GM12872 (cell line): ENCODE results near the gene PRLHR.

Experiments used
- CTCF ChIP-seq: IDR thresholded peaks from 3 replicates; pipeline ENCODE4 v1.5.1; 2011; ENCODE audit warnings: low read depth, mild to moderate bottlenecking, low read length, moderate library complexity; ENCODE audit not compliant: insufficient read depth

The PRLHR gene

DNA sequence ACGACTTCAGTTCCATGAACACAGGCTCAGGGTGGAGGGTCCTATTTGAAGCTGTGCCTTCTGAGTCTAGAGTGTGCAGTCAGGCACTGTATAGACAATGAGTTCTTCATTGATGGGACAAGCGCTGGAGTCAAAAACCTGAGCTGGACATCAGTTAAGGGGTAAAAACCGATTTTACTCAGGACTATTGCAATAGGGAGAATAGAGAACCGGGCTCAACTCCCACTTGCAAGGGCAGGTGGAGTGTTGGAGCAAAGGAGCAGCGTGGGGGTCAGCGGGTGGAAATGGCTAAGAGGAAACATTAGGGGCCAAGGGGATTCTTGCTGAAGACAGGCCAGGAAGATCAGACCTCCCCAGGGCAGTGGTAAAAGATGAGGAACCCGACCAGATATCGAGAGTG is 28.5 kb downstream of the PRLHR start:
- no peak for TF ChIP-seq CTCF

GRCh38 chr10:118565301-118566075 is 30.0 kb downstream of the PRLHR start:
- no peak for TF ChIP-seq CTCF

DNA sequence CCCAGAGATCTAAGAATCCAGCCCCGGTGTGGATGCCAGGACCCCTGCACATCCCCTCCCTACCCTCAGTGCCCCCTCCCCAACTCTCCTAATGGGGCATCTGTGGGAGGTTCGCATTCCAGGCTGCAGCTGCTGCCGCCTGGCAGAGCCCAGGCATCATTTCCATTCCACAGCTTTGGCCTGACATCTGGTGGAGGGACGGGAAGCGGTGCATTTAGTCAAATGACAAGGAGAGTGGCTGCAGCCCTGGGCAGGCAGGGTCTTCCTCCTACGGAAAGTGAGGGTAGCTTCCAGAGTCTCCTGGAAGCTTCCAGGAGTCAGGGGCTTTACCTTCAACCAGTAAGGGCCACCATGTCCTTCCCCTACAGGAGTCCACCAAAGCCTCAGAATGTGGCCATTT is 30.8 kb downstream of the PRLHR start:
- no peak for TF ChIP-seq CTCF

DNA sequence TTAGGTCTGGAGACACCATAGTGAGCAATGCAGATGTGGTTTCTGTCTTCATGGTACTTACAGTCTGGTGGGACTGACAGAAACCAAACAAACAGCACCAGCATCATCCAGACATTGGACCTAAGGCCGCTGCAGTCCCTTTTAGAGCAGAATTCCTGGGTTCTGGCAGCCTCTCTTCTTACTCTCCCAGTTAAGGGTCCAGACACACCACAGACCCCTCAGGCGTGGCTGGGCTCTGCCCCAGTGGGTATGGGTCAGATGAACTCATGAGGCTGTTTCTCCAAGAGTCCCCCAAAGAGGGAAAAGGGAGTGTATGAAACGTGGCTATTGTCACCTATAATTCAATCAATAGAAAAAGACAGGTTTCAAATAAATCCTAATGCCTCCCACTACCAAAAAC is 31.3 kb downstream of the PRLHR start:
- TF ChIP-seq CTCF: no peak

- no peak for TF ChIP-seq CTCF
Measured at GRCh38 chr10:118563373-118563890, 32.0 kb downstream of the PRLHR start.

DNA sequence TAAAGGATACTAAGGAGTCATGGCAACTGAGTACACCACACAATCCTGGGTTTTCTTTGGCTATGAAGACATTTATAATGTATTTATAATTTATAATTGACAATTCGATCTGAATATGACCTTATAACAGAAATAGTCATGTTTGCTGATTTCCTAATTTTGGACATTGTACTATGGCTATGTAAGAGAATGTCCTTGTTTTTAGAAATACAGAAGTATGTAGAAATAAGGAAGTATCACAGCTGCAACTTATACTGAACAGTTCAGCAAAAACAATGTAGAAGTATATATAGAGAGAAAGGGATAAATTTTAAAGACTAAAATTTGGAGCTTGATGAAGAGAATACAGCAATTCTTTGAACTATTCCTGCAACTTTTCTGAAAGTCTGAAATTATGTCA is 32.6 kb downstream of the PRLHR start:
- TF ChIP-seq CTCF: no peak

- no peak for TF ChIP-seq CTCF
Measured at GRCh38 chr10:118557946-118558345, 37.5 kb downstream of the PRLHR start.
